Peyer's patch (tissue), 4 donors: ENCODE results near the gene STON1. TPM values are rescaled to one million over a fixed set of nuclear protein-coding genes. Genes with fewer than 3 reads are reported as not detected.
"Not testable (repeated sequence)": the region's sequence is repeated elsewhere in the genome, so short reads cannot be mapped to it uniquely, and the experiment has no call there.

ENCODE experiments used
- DNase-seq, 3 donors: peaks; one replicate each; pipeline ENCODE4 v3.0.0-alpha.2; 2017 to 2019
- H3K27ac ChIP-seq, 4 donors: fragments of 200-600 bp; sonication (generic); one replicate each; pipeline ENCODE4 v1.5.1; 2016 to 2019
- H3K27me3 ChIP-seq, 2 donors: fragments of 200-600 bp; sonication (generic); one replicate each; pipeline ENCODE4 v1.5.1; 2019
- H3K36me3 ChIP-seq, 3 donors: fragments of 200-600 bp; sonication (generic); one replicate each; pipeline ENCODE4 v1.5.1; 2016 to 2019
- H3K4me1 ChIP-seq, 4 donors: fragments of 200-600 bp; sonication (generic); one replicate each; pipeline ENCODE4 v1.5.1; 2016 to 2019
- H3K4me3 ChIP-seq, 4 donors: fragments of 200-600 bp; sonication (generic); 1 replicate in 3 of 4; 2 replicates in 1 of 4; pipeline ENCODE4 v1.5.1; 2016 to 2019; ENCODE audit warnings: mild to moderate bottlenecking in 1 of 4
- H3K9me3 ChIP-seq, 4 donors: fragments of 200-600 bp; sonication (generic); one replicate each; pipeline ENCODE4 v1.5.1; 2016 to 2019; ENCODE audit warnings: mild to moderate bottlenecking in 1 of 4
- POLR2A ChIP-seq, 2 donors: fragments of 450-650 bp; IDR thresholded peaks; one replicate each; pipeline ENCODE4 v1.5.1; 2017; ENCODE audit warnings: antibody characterized with exemption in 2 of 2, mild to moderate bottlenecking in 2 of 2, moderate library complexity in 2 of 2
- total RNA-seq, 4 donors: library from RNA; depleted of rRNA; stranded (reverse); fragments of >200 nt; gene quantifications; one replicate each; pipeline ENCODE4 v1.1.0, GENCODE V29; 2016
- TF ChIP-seq, protein P1 (sequence below), 6 experiments: fragments of 450-650 bp in 4 of 6; fragments of 200-600 bp in 2 of 6; sonication (generic) in 1 of 6; IDR thresholded peaks; one replicate each; pipeline ENCODE4 v1.5.1; 2017 to 2019; ENCODE audit warnings: antibody characterized with exemption in 6 of 6, mild to moderate bottlenecking in 3 of 6, moderate library complexity in 1 of 6

STON1 gene
- total RNA-seq, 4 donors from 2014 or later: 3.9 to 22.3 (median 7.1) TPM

- TF ChIP-seq, protein P1, sequence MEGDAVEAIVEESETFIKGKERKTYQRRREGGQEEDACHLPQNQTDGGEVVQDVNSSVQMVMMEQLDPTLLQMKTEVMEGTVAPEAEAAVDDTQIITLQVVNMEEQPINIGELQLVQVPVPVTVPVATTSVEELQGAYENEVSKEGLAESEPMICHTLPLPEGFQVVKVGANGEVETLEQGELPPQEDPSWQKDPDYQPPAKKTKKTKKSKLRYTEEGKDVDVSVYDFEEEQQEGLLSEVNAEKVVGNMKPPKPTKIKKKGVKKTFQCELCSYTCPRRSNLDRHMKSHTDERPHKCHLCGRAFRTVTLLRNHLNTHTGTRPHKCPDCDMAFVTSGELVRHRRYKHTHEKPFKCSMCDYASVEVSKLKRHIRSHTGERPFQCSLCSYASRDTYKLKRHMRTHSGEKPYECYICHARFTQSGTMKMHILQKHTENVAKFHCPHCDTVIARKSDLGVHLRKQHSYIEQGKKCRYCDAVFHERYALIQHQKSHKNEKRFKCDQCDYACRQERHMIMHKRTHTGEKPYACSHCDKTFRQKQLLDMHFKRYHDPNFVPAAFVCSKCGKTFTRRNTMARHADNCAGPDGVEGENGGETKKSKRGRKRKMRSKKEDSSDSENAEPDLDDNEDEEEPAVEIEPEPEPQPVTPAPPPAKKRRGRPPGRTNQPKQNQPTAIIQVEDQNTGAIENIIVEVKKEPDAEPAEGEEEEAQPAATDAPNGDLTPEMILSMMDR (IDR thresholded peaks at IDR 0.05): no peak
- no peak for TF ChIP-seq POLR2A (IDR thresholded peaks at IDR 0.05)
- DNase-seq: no peak
- H3K4me3 ChIP-seq: no peak overlapping the region
- no peaks in the 10 kb centered on the region for H3K4me1 ChIP-seq
- H3K36me3 ChIP-seq: no peaks in the 10 kb centered on the region
- no peaks in the 10 kb centered on the region for H3K9me3 ChIP-seq
- no peak overlapping the region for H3K27ac ChIP-seq
- no peaks in the 10 kb centered on the region for H3K27me3 ChIP-seq
Observed at GRCh38 chr2:48607307-48608014, 77.5 kb downstream of the STON1 start.

GRCh38 chr2:48613211-48613610 lies 83.3 kb downstream of the STON1 start:
- Histone ChIP-seq H3K27ac (no peak overlapping the region), H3K4me3 (no peak overlapping the region), H3K36me3 (no peaks in the 10 kb centered on the region), H3K9me3 (no peaks in the 10 kb centered on the region), H3K4me1 (no peaks in the 10 kb centered on the region), H3K27me3 (no peaks in the 10 kb centered on the region)
- no peak for DNase-seq
- TF ChIP-seq, protein P1 (IDR thresholded peaks at IDR 0.05): no peak
- TF ChIP-seq POLR2A (IDR thresholded peaks at IDR 0.05): no peak

DNA sequence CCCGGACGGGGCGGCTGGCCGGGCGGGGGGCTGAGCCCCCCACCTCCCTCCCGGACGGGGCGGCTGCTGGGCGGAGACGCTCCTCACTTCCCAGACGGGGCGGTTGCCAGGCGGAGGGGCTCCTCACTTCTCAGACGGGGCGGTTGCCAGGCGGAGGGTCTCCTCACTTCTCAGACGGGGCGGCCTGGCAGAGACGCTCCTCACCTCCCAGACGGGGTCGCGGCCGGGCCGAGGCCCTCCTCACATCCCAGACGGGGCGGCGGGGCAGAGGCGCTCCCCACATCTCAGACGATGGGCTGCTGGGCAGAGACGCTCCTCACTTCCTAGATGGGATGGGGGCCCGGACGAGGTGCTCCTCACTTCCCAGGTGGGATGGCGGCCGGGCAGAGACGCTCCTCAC lies 84.6 kb downstream of the STON1 start:
- H3K36me3 ChIP-seq, H3K9me3 ChIP-seq, H3K4me1 ChIP-seq, H3K4me3 ChIP-seq, DNase-seq, H3K27me3 ChIP-seq, H3K27ac ChIP-seq: not testable (repeated sequence)

DNA sequence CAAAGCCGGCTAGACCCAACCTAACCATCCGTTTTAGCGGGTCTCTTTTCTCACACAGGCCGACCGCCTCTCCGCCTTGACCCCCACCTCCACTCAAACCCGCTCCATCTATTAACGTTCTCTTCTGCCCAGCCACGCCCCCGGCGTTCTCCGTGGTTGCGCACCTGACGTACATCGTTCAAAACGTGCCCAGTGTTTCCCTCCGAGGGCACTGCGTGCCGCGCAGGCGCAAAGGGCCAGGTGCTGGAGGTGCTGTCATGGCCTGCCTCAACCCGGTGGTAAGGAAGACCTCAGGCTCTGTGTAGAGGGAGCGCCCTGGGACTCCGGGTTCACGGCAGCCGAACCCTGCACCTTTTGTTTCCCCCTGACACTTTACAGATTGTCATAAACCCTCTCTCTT lies 87.7 kb downstream of the STON1 start, which contains the start of gene GTF2A1L:
Gene GTF2A1L, plus strand, starts transcription at position 239 of the 400 bp plus-strand sequence. Its CDS starts 19 bp downstream, at position 258.
- no peak for TF ChIP-seq POLR2A (IDR thresholded peaks at IDR 0.05)
- TF ChIP-seq, protein P1 (IDR thresholded peaks at IDR 0.05): no peak
- no peak for DNase-seq
- Histone ChIP-seq H3K27ac (no peak within 1 kb of the TSS), H3K36me3 (no peaks in the 10 kb centered on the region), H3K4me1 (no peaks in the 10 kb centered on the region), H3K27me3 (no peaks in the 10 kb centered on the region), H3K9me3 (no peaks in the 10 kb centered on the region), H3K4me3 (no peak within 1 kb of the TSS)

DNA sequence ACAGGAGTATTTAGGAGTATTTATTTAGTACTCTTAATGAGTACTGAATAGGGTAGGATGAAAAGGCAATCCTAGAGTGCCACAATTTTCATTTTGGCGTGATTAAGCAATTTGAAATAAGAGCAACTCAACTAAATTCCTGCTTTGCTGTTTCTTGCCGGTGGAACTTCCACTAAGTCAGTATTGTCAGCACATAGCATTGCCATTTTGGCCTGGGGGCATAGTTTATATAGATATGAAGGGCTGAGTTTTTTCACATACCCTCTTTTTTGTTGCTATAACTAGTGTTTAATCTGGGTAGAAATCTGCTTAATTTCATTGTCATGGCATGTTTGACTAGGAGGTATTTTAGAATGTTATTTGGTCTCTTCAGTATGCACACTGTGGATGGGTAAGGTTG lies 89.6 kb downstream of the STON1 start:
- H3K27me3 ChIP-seq: no peaks in the 10 kb centered on the region
- no peak overlapping the region for H3K27ac ChIP-seq
- no peak for DNase-seq
- H3K36me3 ChIP-seq: no peaks in the 10 kb centered on the region
- TF ChIP-seq POLR2A (IDR thresholded peaks at IDR 0.05): no peak
- TF ChIP-seq, protein P1 (IDR thresholded peaks at IDR 0.05): no peak
- H3K9me3 ChIP-seq: no peaks in the 10 kb centered on the region
- no peaks in the 10 kb centered on the region for H3K4me1 ChIP-seq
- no peak overlapping the region for H3K4me3 ChIP-seq

- Histone ChIP-seq H3K27me3 (no peaks in the 10 kb centered on the region), H3K27ac (no peak overlapping the region), H3K4me1 (no peaks in the 10 kb centered on the region), H3K36me3 (no peaks in the 10 kb centered on the region), H3K9me3 (no peaks in the 10 kb centered on the region), H3K4me3 (no peak overlapping the region)
- DNase-seq: no peak
- no peak for TF ChIP-seq POLR2A (IDR thresholded peaks at IDR 0.05)
- TF ChIP-seq, protein P1 (IDR thresholded peaks at IDR 0.05): no peak
Observed at GRCh38 chr2:48620604-48621003, 90.7 kb downstream of the STON1 start.

GRCh38 chr2:48622691-48623090 lies 92.7 kb downstream of the STON1 start:
- H3K9me3 ChIP-seq, DNase-seq, H3K27me3 ChIP-seq, H3K36me3 ChIP-seq, H3K27ac ChIP-seq, H3K4me3 ChIP-seq, H3K4me1 ChIP-seq: not testable (repeated sequence)
